DOHH2 (cell line): ENCODE measurements around the gene LYPD1.

Source experiments
- H3F3A ChIP-seq: fragments of 200-600 bp; sonication (generic), shearing (Covaris generic); 2 replicates; pipeline ENCODE4 v1.6.0; 2016; ENCODE audit warnings: antibody characterized with exemption, mild to moderate bottlenecking; ENCODE audit not compliant: control insufficient read depth, insufficient read depth
- H3K27ac ChIP-seq: fragments of 200-600 bp; sonication (generic); 2 replicates; pipeline ENCODE4 v1.5.1; 2014; ENCODE audit warnings: low read depth, mild to moderate bottlenecking, low read length, moderate library complexity
- H3K27me3 ChIP-seq: fragments of 200-600 bp; sonication (generic); 2 replicates; pipeline ENCODE4 v1.6.1; 2014; ENCODE audit warnings: mild to moderate bottlenecking, low read length, mixed read lengths; ENCODE audit not compliant: control insufficient read depth
- H3K36me3 ChIP-seq: fragments of 200-600 bp; sonication (generic); 2 replicates; pipeline ENCODE4 v1.6.1; 2014; ENCODE audit warnings: mild to moderate bottlenecking, low read length, moderate library complexity, mixed read lengths; ENCODE audit not compliant: control insufficient read depth
- H3K4me1 ChIP-seq: fragments of 200-600 bp; sonication (generic); 2 replicates; pipeline ENCODE4 v1.6.1; 2014; ENCODE audit warnings: mild to moderate bottlenecking, low read length, mixed read lengths; ENCODE audit not compliant: control insufficient read depth
- H3K4me2 ChIP-seq: fragments of 200-600 bp; sonication (generic); 2 replicates; pipeline ENCODE4 v1.6.0; 2014; ENCODE audit warnings: mild to moderate bottlenecking, low read length, moderate library complexity
- H3K4me3 ChIP-seq: fragments of 200-600 bp; sonication (generic); 2 replicates; pipeline ENCODE4 v1.5.1; 2014; ENCODE audit warnings: mild to moderate bottlenecking, low read length, mixed read lengths
- H3K79me2 ChIP-seq: fragments of 200-600 bp; sonication (generic); 2 replicates; pipeline ENCODE4 v1.6.1; 2014; ENCODE audit warnings: mild to moderate bottlenecking, low read length, mixed read lengths; ENCODE audit not compliant: control insufficient read depth
- H3K9me2 ChIP-seq: fragments of 200-600 bp; sonication (generic); replicated peaks from 2 replicates; pipeline ENCODE4 v1.6.1; 2014; ENCODE audit warnings: mild to moderate bottlenecking, low read length, mixed read lengths; ENCODE audit not compliant: control insufficient read depth
- H3K9me3 ChIP-seq: fragments of 200-600 bp; sonication (generic); 2 replicates; pipeline ENCODE4 v1.6.1; 2014; ENCODE audit warnings: antibody characterized with exemption, low read length, mixed read lengths; ENCODE audit not compliant: control insufficient read depth, insufficient read depth
- H4K20me1 ChIP-seq: fragments of 200-600 bp; sonication (generic); 2 replicates; pipeline ENCODE4 v1.6.0; 2014; ENCODE audit warnings: low read depth, mild to moderate bottlenecking, antibody characterized with exemption, low read length, moderate library complexity; ENCODE audit not compliant: control insufficient read depth, insufficient read depth
- CTCF ChIP-seq: fragments of 200-600 bp; sonication (generic); IDR thresholded peaks from one replicate; pipeline ENCODE4 v1.5.1; 2014; ENCODE audit warnings: antibody characterized with exemption, mild to moderate bottlenecking, low read depth, low read length; ENCODE audit not compliant: poor library complexity, severe bottlenecking
- EZH2phosphoT487 ChIP-seq: fragments of 200-600 bp; sonication (generic); IDR thresholded peaks from 2 replicates; pipeline ENCODE4 v1.6.1; 2017; ENCODE audit warnings: borderline replicate concordance, mild to moderate bottlenecking, antibody characterized with exemption, low read length, moderate library complexity, mixed read lengths

LYPD1 gene

GRCh38 chr2:132664096-132664495 lies 5.9 kb downstream of the LYPD1 start:
- no peaks in the 10 kb centered on the region for H3K4me1 ChIP-seq
- no peak for TF ChIP-seq CTCF
- TF ChIP-seq EZH2phosphoT487: no peak
- no peaks in the 10 kb centered on the region for H3K79me2 ChIP-seq
- no peaks in the 10 kb centered on the region for H3K27me3 ChIP-seq
- no peaks in the 10 kb centered on the region for H3K36me3 ChIP-seq
- H3K9me2 ChIP-seq: no peaks in the 10 kb centered on the region
- H4K20me1 ChIP-seq: no peaks in the 10 kb centered on the region
- no peak overlapping the region for H3K4me3 ChIP-seq
- peaks cover 2% of the 10 kb centered on the region; the same call in 1 of the 2 replicates for H3K9me3 ChIP-seq
- H3F3A ChIP-seq: no peaks in the 10 kb centered on the region
- H3K4me2 ChIP-seq: no peak overlapping the region
- no peak overlapping the region for H3K27ac ChIP-seq

GRCh38 chr2:132662732-132663131 lies 7.3 kb downstream of the LYPD1 start:
- no peaks in the 10 kb centered on the region for H3F3A ChIP-seq
- H3K27me3 ChIP-seq: no peaks in the 10 kb centered on the region
- TF ChIP-seq EZH2phosphoT487 (no peak), CTCF (no peak)
- H3K27ac ChIP-seq: no peak overlapping the region
- no peak overlapping the region for H3K4me3 ChIP-seq
- H3K4me2 ChIP-seq: no peak overlapping the region
- H3K79me2 ChIP-seq: no peaks in the 10 kb centered on the region
- no peaks in the 10 kb centered on the region for H4K20me1 ChIP-seq
- H3K4me1 ChIP-seq: no peaks in the 10 kb centered on the region
- H3K9me3 ChIP-seq: no peaks in the 10 kb centered on the region
- no peaks in the 10 kb centered on the region for H3K36me3 ChIP-seq
- no peaks in the 10 kb centered on the region for H3K9me2 ChIP-seq

- H4K20me1 ChIP-seq: no peaks in the 10 kb centered on the region
- no peak overlapping the region for H3K4me3 ChIP-seq
- no peaks in the 10 kb centered on the region for H3F3A ChIP-seq
- H3K4me1 ChIP-seq: no peaks in the 10 kb centered on the region
- TF ChIP-seq CTCF: no peak
- TF ChIP-seq EZH2phosphoT487: no peak
- no peak overlapping the region for H3K27ac ChIP-seq
- no peaks in the 10 kb centered on the region for H3K9me2 ChIP-seq
- H3K4me2 ChIP-seq: no peak overlapping the region
- H3K36me3 ChIP-seq: no peaks in the 10 kb centered on the region
- no peaks in the 10 kb centered on the region for H3K79me2 ChIP-seq
- no peaks in the 10 kb centered on the region for H3K9me3 ChIP-seq
- no peaks in the 10 kb centered on the region for H3K27me3 ChIP-seq
Observed at GRCh38 chr2:132659331-132659730, 10.7 kb downstream of the LYPD1 start.
